Colon (tissue), 2 donors: ENCODE data around the gene TMEM191C.
"Not testable (repeated sequence)": the region's sequence is repeated elsewhere in the genome, so short reads cannot be mapped to it uniquely, and the experiment has no call there.

Experiments
- FAIRE-seq: peaks from 2 replicates; lab custom pipeline; 2012; peaks lifted over from hg19 to GRCh38; lab: Jason Lieb, UNC
- donor health status: control.
- donor health status: control.

Gene TMEM191C

GRCh38 chr22:21446128-21446826 lies 20.9 kb upstream of the TMEM191C start:
- no peak for FAIRE-seq

GRCh38 chr22:21446827-21447690 lies 20.1 kb upstream of the TMEM191C start:
- FAIRE-seq, result no peak

DNA sequence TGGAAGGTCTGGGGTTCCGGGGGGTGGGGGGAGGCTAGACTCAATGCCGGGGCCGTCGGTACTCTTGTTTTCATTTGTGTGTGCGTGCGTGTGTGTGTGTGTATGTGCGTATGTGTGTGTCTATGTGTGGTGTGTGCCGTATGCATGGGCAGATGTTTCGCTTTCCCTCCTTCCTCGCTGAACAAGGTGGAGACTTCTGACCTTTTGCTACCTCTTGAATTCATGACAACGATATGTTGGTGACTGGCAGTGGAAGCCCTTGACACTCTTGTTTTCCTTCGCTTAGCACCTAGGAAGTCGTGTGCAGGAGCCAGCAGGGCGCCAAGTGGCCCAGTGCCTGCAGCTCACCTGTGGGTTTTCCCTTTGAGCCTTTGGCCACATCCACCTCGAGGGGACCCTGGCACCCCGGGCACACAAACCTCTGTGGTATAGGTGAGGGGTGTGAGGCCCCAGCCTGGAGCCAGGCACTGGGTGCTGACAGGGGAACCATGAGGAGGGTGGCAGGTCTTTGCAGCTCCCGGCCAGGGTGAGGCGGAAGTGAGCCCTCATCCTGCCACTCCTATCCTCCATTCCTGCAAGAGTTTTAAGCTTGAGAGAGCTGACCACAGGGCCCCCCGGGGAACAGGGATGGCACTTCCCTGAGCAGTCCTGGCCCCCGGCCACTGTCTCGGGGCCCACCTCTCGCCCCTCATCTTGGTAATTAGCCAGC lies 19.3 kb upstream of the TMEM191C start:
- no peak for FAIRE-seq

DNA sequence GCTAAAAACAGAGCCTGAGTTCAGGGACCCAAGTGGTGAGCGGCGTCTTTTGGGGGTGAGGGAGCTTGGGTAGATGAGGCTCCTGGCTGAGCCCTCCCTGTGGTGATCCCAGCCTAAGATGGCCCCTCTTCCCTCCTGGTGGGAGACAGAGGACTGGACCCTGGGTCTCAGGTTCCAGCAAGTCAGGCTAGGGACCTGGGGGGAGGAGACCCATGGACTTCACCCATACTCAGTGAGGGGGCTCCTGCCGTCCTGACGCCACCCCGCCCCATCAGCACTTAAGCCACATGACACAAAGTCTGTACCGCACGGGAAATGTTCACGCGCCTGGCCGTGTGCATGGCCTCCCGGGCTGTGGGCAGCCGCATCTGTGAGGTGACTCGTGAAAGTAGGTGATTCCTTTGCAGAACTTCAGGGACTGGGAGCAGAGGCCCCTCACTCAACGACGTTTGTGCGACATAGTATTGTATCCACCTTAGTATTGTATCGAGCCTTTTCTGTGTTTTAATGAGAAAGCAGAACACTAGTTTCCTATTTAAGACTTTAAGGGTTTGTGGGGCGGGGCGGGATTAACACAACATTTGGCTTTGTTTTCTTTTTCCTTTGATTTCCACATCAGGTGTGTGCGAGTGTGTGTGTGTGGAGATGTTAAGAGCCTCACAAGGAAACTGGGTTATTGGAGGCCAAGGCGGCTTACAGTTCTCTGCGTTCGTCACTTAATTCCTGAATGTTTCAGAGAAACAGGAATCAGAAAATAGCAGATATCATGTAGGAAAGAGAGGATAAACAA lies 18.4 kb upstream of the TMEM191C start:
- FAIRE-seq, result no peak

- no peak for FAIRE-seq
Measured at GRCh38 chr22:21449531-21450319, 17.5 kb upstream of the TMEM191C start.

DNA sequence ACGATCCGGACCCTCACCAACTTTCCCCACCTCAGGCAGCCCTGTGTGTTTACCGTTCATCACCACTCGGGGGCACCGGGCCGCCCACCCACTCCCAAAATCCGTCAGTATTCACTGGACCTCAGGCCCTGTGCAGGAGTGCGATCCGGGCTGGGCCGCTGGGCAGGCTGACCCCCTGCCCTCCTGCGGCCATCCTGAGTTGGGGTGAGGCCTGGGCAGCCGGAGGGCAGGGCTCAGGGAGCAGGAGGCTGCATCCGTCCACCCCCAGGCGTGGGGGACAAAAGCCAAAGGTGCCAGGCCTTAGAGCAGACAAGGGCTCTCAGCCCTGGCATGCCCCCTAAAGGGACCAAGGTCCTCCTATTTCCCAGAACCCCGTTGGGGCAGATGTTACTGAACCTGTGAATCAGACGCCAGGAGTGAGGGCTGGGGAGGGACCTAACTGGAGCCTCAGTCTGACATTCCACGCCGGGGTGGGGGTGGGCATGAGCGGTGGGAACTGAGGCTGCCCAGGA lies 16.8 kb upstream of the TMEM191C start:
- no peak for FAIRE-seq

GRCh38 chr22:21450858-21451353 lies 16.3 kb upstream of the TMEM191C start:
- FAIRE-seq, result no peak

- FAIRE-seq, result no peak
Measured at GRCh38 chr22:21451545-21452520, 15.4 kb upstream of the TMEM191C start.

GRCh38 chr22:21452666-21453065 lies 14.5 kb upstream of the TMEM191C start:
- FAIRE-seq, result not testable (repeated sequence)

DNA sequence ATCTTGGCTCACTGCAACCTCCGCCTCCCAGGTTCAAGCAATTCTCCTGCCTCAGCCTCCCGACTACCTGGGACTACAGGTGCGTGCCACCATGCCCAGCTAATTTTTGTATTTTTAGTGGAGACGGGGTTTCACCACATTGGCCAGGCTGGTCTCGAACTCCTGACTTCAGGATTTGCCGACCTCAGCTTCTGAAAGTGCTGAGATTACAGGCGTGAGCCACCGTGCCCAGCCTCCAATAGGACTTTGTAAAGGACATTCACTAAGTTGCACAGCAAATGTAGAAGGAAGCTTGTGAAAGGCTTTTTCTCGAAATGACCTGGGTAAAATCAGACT lies 12.2 kb upstream of the TMEM191C start:
- FAIRE-seq, result not testable (repeated sequence)

- FAIRE-seq, result no peak
Measured at GRCh38 chr22:21455334-21456089, 11.7 kb upstream of the TMEM191C start.

DNA sequence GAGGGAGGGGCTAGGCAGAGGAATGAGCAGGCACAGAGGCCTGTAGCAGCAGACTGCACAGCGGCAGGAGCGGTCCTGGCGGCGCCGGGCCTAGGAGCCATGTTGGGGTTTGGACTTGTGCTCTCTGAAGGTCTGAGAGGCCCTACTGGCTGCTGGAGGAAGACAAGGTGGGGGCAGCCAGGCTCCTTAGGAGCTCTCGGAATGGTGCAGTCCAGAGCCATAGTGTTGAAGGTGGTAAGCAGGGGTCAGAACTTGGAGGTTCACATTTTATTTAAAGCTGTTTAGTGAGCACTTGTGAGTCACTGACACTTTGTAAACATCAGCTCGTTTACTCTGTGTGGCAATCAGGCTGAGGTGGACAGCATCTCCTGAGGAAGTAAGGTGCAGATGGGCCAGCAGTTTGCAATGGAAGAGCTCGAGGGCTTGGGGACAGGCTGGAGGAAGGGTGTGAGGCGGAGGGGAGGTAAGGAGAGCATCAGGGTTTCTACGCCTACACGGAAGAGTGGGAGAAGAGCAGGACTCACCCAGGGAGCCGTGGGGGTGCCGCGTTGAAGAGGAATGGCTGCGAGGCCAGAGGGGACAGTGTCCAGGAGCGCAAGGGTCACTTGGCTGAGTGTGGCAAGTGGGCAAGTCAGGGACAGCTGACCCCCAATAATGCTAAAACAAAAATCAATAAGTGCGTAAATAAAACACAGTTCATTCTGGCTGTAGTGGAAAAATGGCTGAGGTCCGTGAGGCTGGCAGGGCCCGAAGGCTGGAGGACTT lies 10.0 kb upstream of the TMEM191C start:
- FAIRE-seq, result no peak

GRCh38 chr22:21462672-21463071 lies 4.5 kb upstream of the TMEM191C start:
- not testable (repeated sequence) for FAIRE-seq

- FAIRE-seq, result not testable (repeated sequence)
Measured at GRCh38 chr22:21468194-21469096, 1.3 kb downstream of the TMEM191C start.

DNA sequence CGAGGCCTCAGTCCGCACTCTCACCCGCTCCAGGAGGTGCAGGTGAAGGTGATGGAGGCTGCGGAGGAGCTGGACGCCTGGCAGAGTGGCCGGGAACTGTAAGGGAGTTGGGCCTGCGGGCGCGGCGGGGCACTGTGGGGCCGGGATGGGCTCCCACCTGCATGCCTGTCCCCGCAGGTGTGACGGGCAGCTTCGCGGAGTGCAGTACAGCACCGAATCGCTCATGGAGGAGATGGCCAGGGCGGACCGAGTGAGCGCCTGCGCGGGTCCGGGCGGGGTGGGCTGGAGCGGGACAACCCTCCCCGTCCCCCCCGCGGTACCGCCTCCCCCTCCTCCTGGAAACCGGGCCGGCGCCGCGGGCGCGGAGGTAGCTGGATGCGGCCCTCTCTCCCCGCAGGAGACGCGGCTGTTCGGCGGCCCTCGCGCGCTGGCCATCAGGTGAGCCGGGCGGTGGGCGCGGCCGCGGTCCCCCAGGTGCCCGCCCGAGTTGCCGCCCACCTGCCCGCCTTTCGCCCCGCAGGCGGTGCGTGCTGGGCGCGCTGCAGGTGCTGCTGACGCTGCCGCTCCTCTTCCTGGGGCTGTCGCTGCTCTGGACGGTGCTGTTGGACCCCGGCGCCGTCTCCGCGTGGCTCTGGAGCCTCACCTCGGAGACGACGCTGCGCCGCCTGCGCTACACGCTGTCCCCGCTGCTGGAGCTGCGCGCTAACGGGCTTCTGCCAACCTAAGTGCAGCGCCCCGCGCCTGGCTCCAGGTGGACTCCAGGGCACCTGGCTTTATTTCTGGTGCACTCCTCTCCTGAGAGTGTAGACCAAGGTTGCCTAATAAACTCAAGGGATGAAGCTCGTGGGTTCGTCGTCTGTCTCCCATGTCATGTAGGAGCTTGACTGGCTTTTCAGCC lies 2.2 kb downstream of the TMEM191C start:
- FAIRE-seq, result not testable (repeated sequence)

- FAIRE-seq, result not testable (repeated sequence)
Measured at GRCh38 chr22:21472984-21473383, 5.8 kb downstream of the TMEM191C start.
